K562 (cell line): ENCODE data around the gene RGPD4. TPM values are rescaled to one million over a fixed set of nuclear protein-coding genes. Genes with fewer than 3 reads are reported as not detected.

Experiments used
- ATAC-seq: fragments of 200-7000 bp; cut with Tn5 transposase; 3 replicates; pipeline ENCODE4 v1.9.1; 2020; ENCODE audit warnings: moderate library complexity
- BruUV-seq: library from RNA; stranded (reverse); fragments of 400-500 nt; replicated peaks from 2 replicates; lab custom pipeline; 2021; lab: Mats Ljungman, UMichigan
- CTCF ChIA-PET: fragments of 300-600 bp; formaldehyde crosslinking; extraction: SDS; loops from one replicate; lab custom pipeline; 2021; ENCODE audit warnings: low intra/inter-chr PET ratio; lab: Yijun Ruan, JAX
- POLR2A ChIA-PET: fragments of 300-600, 350-650 bp; sonication (Branson Sonifier 250); formaldehyde crosslinking; extraction: SDS; loops from one replicate; lab custom pipeline; 2021; ENCODE audit warnings: antibody characterized with exemption, inconsistent platforms; lab: Yijun Ruan, JAX
- DNase-seq, 4 experiments: peaks; one replicate each; pipeline versions ENCODE4 v3.0.0 to v3.0.0-alpha.2; 2011 to 2018; ENCODE audit warnings: low spot score in 3 of 4, mixed read lengths in 3 of 4; ENCODE audit errors: extremely low read depth in 1 of 4
- FAIRE-seq: peaks from 2 replicates; lab custom pipeline; 2011; peaks lifted over from hg19 to GRCh38; lab: Jason Lieb, UNC
- H2AFZ ChIP-seq: 2 replicates; pipeline ENCODE4 v1.6.0; 2011; ENCODE audit warnings: low read depth, low read length, control low read depth, inconsistent platforms
- H3K27ac ChIP-seq: fragments of 200-600 bp; 3 replicates; pipeline ENCODE4 v1.8.0; 2011; ENCODE audit warnings: low read depth, mild to moderate bottlenecking, control low read depth, inconsistent platforms, low read length, moderate library complexity, mixed read lengths; ENCODE audit errors: extremely low read depth
- H3K27me3 ChIP-seq, 2 experiments: fragments of 300-600 bp in 1 of 2; 2 replicates in 1 of 2; 3 replicates in 1 of 2; pipeline versions ENCODE4 v1.6.0 to v1.8.0; 2011; ENCODE audit warnings: inconsistent platforms in 2 of 2, low read length in 2 of 2, mild to moderate bottlenecking in 1 of 2, mixed read lengths in 1 of 2, moderate library complexity in 1 of 2; ENCODE audit not compliant: control insufficient read depth in 2 of 2, insufficient read depth in 2 of 2
- H3K36me3 ChIP-seq: fragments of 300-600 bp; 3 replicates; pipeline ENCODE4 v1.8.0; 2011; ENCODE audit warnings: mild to moderate bottlenecking, low read length, inconsistent platforms; ENCODE audit not compliant: control insufficient read depth, insufficient read depth
- H3K4me1 ChIP-seq, 2 experiments: fragments of 200-600 bp in 1 of 2; replicated peaks in 1 of 2; 2 replicates in 1 of 2; 3 replicates in 1 of 2; pipeline versions ENCODE4 v1.5.1 to v1.8.0; 2011; ENCODE audit warnings: inconsistent platforms in 2 of 2, low read length in 2 of 2, mild to moderate bottlenecking in 1 of 2, mixed read lengths in 1 of 2, moderate library complexity in 1 of 2; ENCODE audit not compliant: control insufficient read depth in 2 of 2, insufficient read depth in 2 of 2
- H3K4me2 ChIP-seq: 2 replicates; pipeline ENCODE4 v1.6.1; 2011; ENCODE audit warnings: low read length, control low read depth, inconsistent platforms, mixed read lengths; ENCODE audit not compliant: insufficient read depth
- H3K4me3 ChIP-seq: fragments of 200-600 bp; sonication (generic), shearing (Covaris generic); 2 replicates; pipeline ENCODE4 v1.5.1; 2016; ENCODE audit warnings: control low read depth, inconsistent platforms
- H3K79me2 ChIP-seq: fragments of 200-600 bp; 3 replicates; pipeline ENCODE4 v1.8.0; 2011; ENCODE audit warnings: low read length, inconsistent platforms; ENCODE audit not compliant: control insufficient read depth, insufficient read depth
- H3K9ac ChIP-seq, 2 experiments: 2 replicates each; pipeline versions ENCODE4 v1.6.0 to v1.6.1; 2011; ENCODE audit warnings: low read depth in 2 of 2, low read length in 2 of 2, control low read depth in 1 of 2, inconsistent platforms in 1 of 2, mild to moderate bottlenecking in 1 of 2, mixed read lengths in 1 of 2; ENCODE audit not compliant: insufficient read depth in 1 of 2
- H3K9me1 ChIP-seq: one replicate; pipeline ENCODE4 v1.6.0; 2011; ENCODE audit warnings: inconsistent platforms, mild to moderate bottlenecking, low read length, moderate library complexity; ENCODE audit not compliant: control insufficient read depth, insufficient read depth
- H3K9me3 ChIP-seq: replicated peaks from 2 replicates; pipeline ENCODE4 v1.5.1; 2011; ENCODE audit warnings: low read depth, low read length, inconsistent platforms; ENCODE audit not compliant: control insufficient read depth, insufficient read depth
- H4K20me1 ChIP-seq: replicated peaks from 2 replicates; pipeline ENCODE4 v1.6.1; 2011; ENCODE audit warnings: low read length, inconsistent platforms, mixed read lengths; ENCODE audit not compliant: control insufficient read depth, insufficient read depth
- DMBX1 ChIP-seq: fragments of 250-450 bp; sonication (Bioruptor Pico); IDR thresholded peaks from 2 replicates; pipeline ENCODE4 v1.8.0; 2022; ENCODE audit warnings: inconsistent platforms, mild to moderate bottlenecking, moderate library complexity, borderline replicate concordance
- EHMT2 ChIP-seq: fragments of 450-650 bp; IDR thresholded peaks from 2 replicates; pipeline ENCODE4 v1.6.1; 2018; ENCODE audit warnings: antibody characterized with exemption
- ERF ChIP-seq: fragments of 450-650 bp; formaldehyde crosslinking; IDR thresholded peaks from 2 replicates; pipeline ENCODE4 v1.4.0; 2020; ENCODE audit warnings: mild to moderate bottlenecking, mixed read lengths
- HNRNPK ChIP-seq: fragments of 200-400 bp; formaldehyde crosslinking; IDR thresholded peaks from one replicate; pipeline ENCODE4 v1.6.1; 2018; ENCODE audit warnings: mild to moderate bottlenecking, low read depth, low read length; ENCODE audit not compliant: poor library complexity, severe bottlenecking
- KLF13 ChIP-seq: fragments of 450-650 bp; IDR thresholded peaks from 2 replicates; pipeline ENCODE4 v1.6.1; 2016; ENCODE audit warnings: missing genetic modification characterization, low read depth, mild to moderate bottlenecking, missing compliant biosample characterization, moderate library complexity, borderline replicate concordance
- MCM2 ChIP-seq: fragments of 450-650 bp; IDR thresholded peaks from 2 replicates; pipeline ENCODE4 v1.6.1; 2017; ENCODE audit warnings: low read depth, mild to moderate bottlenecking
- NFE2 ChIP-seq: IDR thresholded peaks from 2 replicates; pipeline ENCODE4 v1.6.1; 2014; ENCODE audit warnings: antibody characterized with exemption, low read depth
- SMAD2 ChIP-seq: fragments of 150-350 bp; IDR thresholded peaks from 2 replicates; pipeline ENCODE4 v1.6.1; 2014; ENCODE audit warnings: low read depth, mild to moderate bottlenecking, low read length
- THRAP3 ChIP-seq: fragments of 450-650 bp; IDR thresholded peaks from 2 replicates; pipeline ENCODE4 v1.6.1; 2016; ENCODE audit warnings: mild to moderate bottlenecking, inconsistent platforms, borderline replicate concordance
- ZNF124 ChIP-seq: sonication (generic); formaldehyde crosslinking; IDR thresholded peaks from 2 replicates; pipeline ENCODE4 v1.8.1; 2022; ENCODE audit warnings: missing genetic modification reagents
- ZNF133 ChIP-seq: fragments of 250-450 bp; sonication (Bioruptor Pico); IDR thresholded peaks from 2 replicates; pipeline ENCODE4 v1.4.0; 2020; ENCODE audit warnings: mild to moderate bottlenecking
- ZNF347 ChIP-seq: fragments of 450-650 bp; formaldehyde crosslinking; IDR thresholded peaks from 2 replicates; pipeline ENCODE4 v1.4.0; 2020; ENCODE audit warnings: low read depth, mild to moderate bottlenecking, moderate library complexity
- ZNF75A ChIP-seq: fragments of 450-650 bp; formaldehyde crosslinking; IDR thresholded peaks from 2 replicates; pipeline ENCODE4 v1.4.0; 2020; ENCODE audit warnings: mild to moderate bottlenecking
- WGBS: fragments of 100-300 bp; shearing (Covaris generic); methylation state at CpG from one replicate; pipeline ENCODE4 v1.1.6; 2016; ENCODE audit warnings: low coverage, mixed read lengths; ENCODE audit not compliant: insufficient coverage; ENCODE audit errors: missing lambda C conversion rate; 5-methylcytosine and 5-hydroxymethylcytosine counted together
- in situ Hi-C: fragments of 300-500 bp; cut with MboI; formaldehyde crosslinking; loops from 4 replicates; pipeline ENCODE4 v1.15.0; 2018; ENCODE audit warnings: inconsistent platforms, mixed read lengths
- intact Hi-C: fragments of 100-400 bp; cut with micrococcal nuclease; formaldehyde crosslinking; loops from 2 replicates; pipeline ENCODE4 v1.14.2; 2022
- polyA plus RNA-seq, 8 experiments: library from polyadenylated mRNA; depleted of rRNA in 4 of 8; stranded (reverse) in 5 of 8; unstranded in 3 of 8; fragments of >200 nt; fragmentation: Nextera tagmentation in 2 of 8; fragmentation: Illumina TruSeq in 1 of 8; extraction: Ambion mirVana in 2 of 8; extraction: Trizol in 1 of 8; gene quantifications; 2 replicates each; pipeline versions ENCODE4 v1.2.1 to v1.2.3, GENCODE V29; 2011 to 2014; ENCODE audit warnings: inconsistent platforms in 1 of 8, missing spikeins in 1 of 8
- total RNA-seq, 7 experiments: library from RNA; depleted of rRNA in 6 of 7; stranded (reverse); fragments of >200 nt in 6 of 7; fragmentation: Illumina TruSeq in 2 of 7; extraction: Trizol in 2 of 7; gene quantifications; 2 replicates each; pipeline versions ENCODE4 v1.2.1 to v1.2.3, GENCODE V29; 2011 to 2021; ENCODE audit warnings: low replicate concordance in 1 of 7
- TF ChIP-seq, protein P1 (sequence below), 3 experiments: fragments of 200-800 bp in 1 of 3; sonication (Bioruptor generic) in 1 of 3; sonication (generic) in 1 of 3; formaldehyde crosslinking in 1 of 3; IDR thresholded peaks; 2 replicates each; pipeline versions ENCODE4 v1.6.1 to v1.8.0; 2016 to 2022; ENCODE audit warnings: mild to moderate bottlenecking in 2 of 3, missing compliant biosample characterization in 2 of 3, missing genetic modification characterization in 2 of 3, missing genetic modification reagents in 1 of 3
- TF ChIP-seq, protein P2 (sequence below): fragments of 450-650 bp; IDR thresholded peaks from 2 replicates; pipeline ENCODE4 v1.6.1; 2018; ENCODE audit not compliant: partially characterized antibody

Gene RGPD4
- total and polyA plus RNA-seq, 9 of the 15 experiments (the other 6 are each of a cell fraction or from before 2014, with no cell fraction given), result 0.04 TPM; not detected in 8

DNA sequence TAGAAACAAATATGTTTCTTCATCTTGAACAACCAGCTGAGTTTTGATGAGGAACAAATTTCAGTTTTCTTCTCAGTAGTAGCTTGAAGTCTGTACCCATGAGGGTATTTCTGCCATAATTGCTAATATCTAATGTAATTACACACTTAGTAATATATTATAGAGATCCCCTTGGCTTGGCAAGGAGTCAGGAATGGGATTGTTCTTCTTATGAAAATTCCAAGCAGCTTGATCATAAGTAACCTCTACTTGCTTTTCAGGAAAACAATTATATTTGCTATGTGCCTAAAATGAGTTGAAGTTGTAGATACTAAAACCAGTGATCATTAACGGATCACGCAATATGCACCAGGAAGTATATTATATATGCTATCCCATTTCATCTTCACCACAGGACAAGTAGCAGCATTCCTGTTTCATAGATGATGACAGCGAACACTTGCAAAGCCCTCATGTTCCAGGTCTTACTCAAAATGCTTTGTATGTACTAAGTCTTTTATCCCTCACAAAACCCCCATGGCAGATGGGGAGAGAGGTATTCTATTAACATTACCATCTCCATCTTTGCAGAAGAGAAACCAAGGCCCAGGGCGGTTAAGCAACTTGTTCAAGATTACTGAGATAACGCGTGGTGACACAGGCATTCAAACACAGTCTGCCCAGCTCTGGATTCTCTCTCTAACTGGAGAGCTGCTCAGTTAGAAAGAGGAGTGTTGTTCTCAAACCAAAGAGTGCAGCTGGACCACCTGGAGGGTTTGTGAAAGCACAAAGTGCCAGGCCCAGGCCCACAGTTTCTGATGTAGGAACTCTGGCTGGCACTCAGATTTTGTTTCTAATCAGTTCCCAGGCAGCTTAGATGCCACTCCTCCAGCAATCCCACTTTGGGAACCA lies 21.8 kb upstream of the RGPD4 start:
- no peak overlapping the region for H3K4me2 ChIP-seq
- H3K36me3 ChIP-seq, result no peaks in the 10 kb centered on the region
- no peak overlapping the region for H3K9ac ChIP-seq
- in situ Hi-C loops (loop anchor here (25.0 kb wide), 2 partner anchors 132 to 218 kb away; no protein-coding TSS in a partner anchor), intact Hi-C loops (loop anchor here (10.0 kb wide), 1 partner anchor 230 kb away; no protein-coding TSS in a partner anchor)
- no peaks in the 10 kb centered on the region for H4K20me1 ChIP-seq
- ChIA-PET CTCF (no interaction called here), POLR2A (no interaction called here)
- ATAC-seq (no peak), DNase-seq (no peak), FAIRE-seq (peak; percentile 65)
- H2AFZ ChIP-seq, result no peak overlapping the region
- BruUV-seq, result no TSS peak
- WGBS, result under 1% methylated on average over 6 of the region's 6 CpGs
- no peaks in the 10 kb centered on the region for H3K79me2 ChIP-seq
- H3K27me3 ChIP-seq, result peaks cover 1 to 15% of the 10 kb centered on the region in 2 experiments; a peak in 2 of 5 replicates
- H3K9me1 ChIP-seq, result no peaks in the 10 kb centered on the region
- H3K4me3 ChIP-seq, result no peak overlapping the region
- H3K9me3 ChIP-seq, result no peaks in the 10 kb centered on the region
- H3K27ac ChIP-seq, result no peak overlapping the region
- no peaks in the 10 kb centered on the region for H3K4me1 ChIP-seq
- TF ChIP-seq ERF (CRISPR knock-in tag) (no peak), DMBX1 (CRISPR knock-in tag) (no peak), MCM2 (no peak), ZNF347 (CRISPR knock-in tag) (no peak), ZNF133 (no peak), THRAP3 (no peak), NFE2 (no peak), EHMT2 (no peak), SMAD2 (no peak), ZNF75A (CRISPR knock-in tag) (no peak), ZNF124 (no peak), KLF13 (tag) (no peak), HNRNPK (no peak)
- TF ChIP-seq, protein P1, sequence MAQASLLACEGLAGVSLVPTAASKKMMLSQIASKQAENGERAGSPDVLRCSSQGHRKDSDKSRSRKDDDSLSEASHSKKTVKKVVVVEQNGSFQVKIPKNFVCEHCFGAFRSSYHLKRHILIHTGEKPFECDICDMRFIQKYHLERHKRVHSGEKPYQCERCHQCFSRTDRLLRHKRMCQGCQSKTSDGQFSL (CRISPR knock-in tag; IDR thresholded peaks at IDR 0.05), result no peak
- TF ChIP-seq, protein P1 (tag; IDR thresholded peaks at IDR 0.05), result no peak
- TF ChIP-seq, protein P2, sequence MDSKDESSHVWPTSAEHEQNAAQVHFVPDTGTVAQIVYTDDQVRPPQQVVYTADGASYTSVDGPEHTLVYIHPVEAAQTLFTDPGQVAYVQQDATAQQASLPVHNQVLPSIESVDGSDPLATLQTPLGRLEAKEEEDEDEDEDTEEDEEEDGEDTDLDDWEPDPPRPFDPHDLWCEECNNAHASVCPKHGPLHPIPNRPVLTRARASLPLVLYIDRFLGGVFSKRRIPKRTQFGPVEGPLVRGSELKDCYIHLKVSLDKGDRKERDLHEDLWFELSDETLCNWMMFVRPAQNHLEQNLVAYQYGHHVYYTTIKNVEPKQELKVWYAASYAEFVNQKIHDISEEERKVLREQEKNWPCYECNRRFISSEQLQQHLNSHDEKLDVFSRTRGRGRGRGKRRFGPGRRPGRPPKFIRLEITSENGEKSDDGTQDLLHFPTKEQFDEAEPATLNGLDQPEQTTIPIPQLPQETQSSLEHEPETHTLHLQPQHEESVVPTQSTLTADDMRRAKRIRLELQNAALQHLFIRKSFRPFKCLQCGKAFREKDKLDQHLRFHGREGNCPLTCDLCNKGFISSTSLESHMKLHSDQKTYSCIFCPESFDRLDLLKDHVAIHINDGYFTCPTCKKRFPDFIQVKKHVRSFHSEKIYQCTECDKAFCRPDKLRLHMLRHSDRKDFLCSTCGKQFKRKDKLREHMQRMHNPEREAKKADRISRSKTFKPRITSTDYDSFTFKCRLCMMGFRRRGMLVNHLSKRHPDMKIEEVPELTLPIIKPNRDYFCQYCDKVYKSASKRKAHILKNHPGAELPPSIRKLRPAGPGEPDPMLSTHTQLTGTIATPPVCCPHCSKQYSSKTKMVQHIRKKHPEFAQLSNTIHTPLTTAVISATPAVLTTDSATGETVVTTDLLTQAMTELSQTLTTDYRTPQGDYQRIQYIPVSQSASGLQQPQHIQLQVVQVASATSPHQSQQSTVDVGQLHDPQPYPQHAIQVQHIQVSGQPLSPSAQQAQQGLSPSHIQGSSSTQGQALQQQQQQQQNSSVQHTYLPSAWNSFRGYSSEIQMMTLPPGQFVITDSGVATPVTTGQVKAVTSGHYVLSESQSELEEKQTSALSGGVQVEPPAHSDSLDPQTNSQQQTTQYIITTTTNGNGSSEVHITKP, result no peak
